Common myeloid progenitor, CD34-positive (primary cell): ENCODE data around the gene MRPS9.

Experiments used
- CTCF ChIA-PET: fragments of 350-600 bp; sonication (Branson Sonifier 250); formaldehyde crosslinking; loops from one replicate; lab custom pipeline; 2021; ENCODE audit warnings: antibody characterized with exemption; lab: Charles Lee
- POLR2A ChIA-PET: fragments of 350-600 bp; sonication (Branson Sonifier 250); formaldehyde crosslinking; loops from one replicate; lab custom pipeline; 2021; ENCODE audit warnings: antibody characterized with exemption; lab: Charles Lee
- DNase-seq, 3 donors: peaks; one replicate each; pipeline versions ENCODE4 v3.0.0 to v3.0.0-alpha.2; 2013
- H3K27ac ChIP-seq, 2 experiments: 1 replicate in 1 of 2; 2 replicates in 1 of 2; pipeline ENCODE4 v1.7.0; 2013; ENCODE audit warnings: inconsistent platforms in 2 of 2, low read length in 2 of 2, mild to moderate bottlenecking in 2 of 2, low read depth in 1 of 2, moderate library complexity in 1 of 2; ENCODE audit not compliant: severe bottlenecking in 2 of 2, insufficient read depth in 1 of 2, poor library complexity in 1 of 2
- H3K27me3 ChIP-seq, 5 experiments: replicated peaks in 2 of 5; 1 replicate in 3 of 5; 2 replicates in 2 of 5; pipeline versions ENCODE4 v1.6.1 to v1.7.0; 2013; ENCODE audit warnings: low read length in 4 of 5, mild to moderate bottlenecking in 2 of 5, moderate library complexity in 2 of 5, inconsistent platforms in 1 of 5; ENCODE audit not compliant: insufficient read depth in 5 of 5, control insufficient read depth in 4 of 5
- H3K36me3 ChIP-seq, 4 experiments: 1 replicate in 2 of 4; 2 replicates in 2 of 4; pipeline versions ENCODE4 v1.6.1 to v1.7.0; 2013; ENCODE audit warnings: low read length in 3 of 4, control low read depth in 1 of 4, mild to moderate bottlenecking in 1 of 4; ENCODE audit not compliant: control insufficient read depth in 4 of 4, insufficient read depth in 4 of 4
- H3K4me1 ChIP-seq, 4 experiments: 1 replicate in 3 of 4; 2 replicates in 1 of 4; pipeline versions ENCODE4 v1.6.1 to v1.7.1; 2013; ENCODE audit warnings: low read length in 3 of 4, mild to moderate bottlenecking in 3 of 4, control low read depth in 1 of 4, inconsistent platforms in 1 of 4, moderate library complexity in 1 of 4; ENCODE audit not compliant: control insufficient read depth in 4 of 4, insufficient read depth in 4 of 4; ENCODE audit errors: control extremely low read depth in 1 of 4
- H3K4me3 ChIP-seq, 7 experiments: 1 replicate in 4 of 7; 2 replicates in 3 of 7; pipeline versions ENCODE4 v1.5.1 to v1.7.0; 2013; ENCODE audit warnings: mild to moderate bottlenecking in 7 of 7, low read length in 6 of 7, moderate library complexity in 6 of 7, inconsistent platforms in 2 of 7, low read depth in 2 of 7, control low read depth in 1 of 7; ENCODE audit not compliant: insufficient read depth in 4 of 7, control insufficient read depth in 1 of 7; ENCODE audit errors: extremely low read depth in 1 of 7
- H3K9me3 ChIP-seq, 5 experiments: 1 replicate in 4 of 5; 2 replicates in 1 of 5; pipeline versions ENCODE4 v1.6.1 to v1.7.1; 2013; ENCODE audit warnings: low read length in 4 of 5, mild to moderate bottlenecking in 2 of 5, inconsistent platforms in 1 of 5, low read depth in 1 of 5, moderate library complexity in 1 of 5; ENCODE audit not compliant: control insufficient read depth in 4 of 5, insufficient read depth in 2 of 5; ENCODE audit errors: control extremely low read depth in 1 of 5
- WGBS: methylation state at CpG from one replicate; pipeline ENCODE4 v1.1.5; 2013; ENCODE audit not compliant: insufficient coverage; 5-methylcytosine and 5-hydroxymethylcytosine counted together

MRPS9 gene

GRCh38 chr2:105039559-105039958 is 1.7 kb downstream of the MRPS9 start:
- POLR2A ChIA-PET: no interaction called here
- Histone ChIP-seq H3K9me3 (no peaks in the 10 kb centered on the region), H3K4me3 (no peak overlapping the region), H3K36me3 (no peaks in the 10 kb centered on the region), H3K4me1 (peaks cover 5 to 13% (median 11%) of the 10 kb centered on the region in 4 experiments), H3K27me3 (no peaks in the 10 kb centered on the region), H3K27ac (no peak overlapping the region)
- CTCF ChIA-PET: no interaction called here
- DNase-seq: no peak

DNA sequence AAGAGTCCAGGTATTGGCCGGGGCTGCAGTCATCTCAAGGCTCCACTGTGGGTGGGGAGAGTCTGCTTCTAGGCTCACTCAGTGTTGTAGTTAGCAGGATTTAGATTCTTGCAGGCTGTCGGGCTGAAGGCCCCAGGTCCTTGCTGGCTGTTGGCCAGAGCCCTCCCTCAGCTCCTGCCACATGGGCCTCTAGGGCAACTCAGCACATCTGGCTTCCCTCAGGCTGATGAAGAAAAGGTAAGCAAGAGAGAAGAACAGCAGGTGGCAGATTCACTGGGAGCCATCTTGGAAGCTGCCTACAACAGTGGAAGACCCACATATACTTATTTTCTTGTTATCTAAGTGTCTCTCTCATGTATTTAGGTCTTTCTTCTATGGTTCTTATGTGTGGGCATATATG is 4.3 kb downstream of the MRPS9 start:
- WGBS: 70% methylated on average over 2 of the region's 2 CpGs
- ChIA-PET POLR2A (no interaction called here), CTCF (interaction anchor here (1.6 kb wide), 1 partner anchor 8 kb away, joined by 4 read pairs; no protein-coding TSS in a partner anchor)
- peak in 2 of 3 donors; percentile 3 to 6 for DNase-seq
- Histone ChIP-seq H3K27me3 (no peaks in the 10 kb centered on the region), H3K4me3 (no peak overlapping the region), H3K27ac (no peak overlapping the region), H3K4me1 (peaks cover 5 to 12% (median 10%) of the 10 kb centered on the region in 4 experiments), H3K9me3 (no peaks in the 10 kb centered on the region), H3K36me3 (peaks cover 0 to 2% (median 0%) of the 10 kb centered on the region in 4 experiments)

GRCh38 chr2:105052773-105053172 is 14.9 kb downstream of the MRPS9 start:
- peaks cover 0 to 32% (median 8%) of the 10 kb centered on the region in 4 experiments for H3K36me3 ChIP-seq
- POLR2A ChIA-PET: interaction anchor here (1.1 kb wide), 1 partner anchor 19 kb away, joined by 3 read pairs; no protein-coding TSS in a partner anchor
- DNase-seq: peak in 1 of 3 donors; percentile 6
- no CpG with 5 or more reads among the region's 1 CpG for WGBS
- H3K27me3 ChIP-seq: no peaks in the 10 kb centered on the region
- H3K27ac ChIP-seq: no peak overlapping the region
- no peaks in the 10 kb centered on the region for H3K4me1 ChIP-seq
- no peak overlapping the region for H3K4me3 ChIP-seq
- CTCF ChIA-PET: no interaction called here
- peaks cover 0 to 21% (median 2%) of the 10 kb centered on the region in 5 experiments for H3K9me3 ChIP-seq

GRCh38 chr2:105055613-105056012 is 17.7 kb downstream of the MRPS9 start:
- no peak overlapping the region for H3K27ac ChIP-seq
- H3K9me3 ChIP-seq: peaks cover 0 to 19% (median 2%) of the 10 kb centered on the region in 5 experiments
- ChIA-PET CTCF (interaction anchor here (1.0 kb wide), 1 partner anchor 12 kb away, joined by 3 read pairs; no protein-coding TSS in a partner anchor), POLR2A (no interaction called here)
- no peaks in the 10 kb centered on the region for H3K27me3 ChIP-seq
- WGBS: no CpG with 5 or more reads among the region's 2 CpGs
- H3K36me3 ChIP-seq: peaks cover 0 to 23% (median 6%) of the 10 kb centered on the region in 4 experiments
- no peak overlapping the region for H3K4me3 ChIP-seq
- H3K4me1 ChIP-seq: no peaks in the 10 kb centered on the region
- peak in 2 of 3 donors; percentile 13 to 46 for DNase-seq

GRCh38 chr2:105056245-105056644 is 18.4 kb downstream of the MRPS9 start:
- Histone ChIP-seq H3K4me3 (no peak overlapping the region), H3K4me1 (no peaks in the 10 kb centered on the region), H3K27ac (no peak overlapping the region), H3K27me3 (no peaks in the 10 kb centered on the region), H3K36me3 (peaks cover 0 to 19% (median 4%) of the 10 kb centered on the region in 4 experiments), H3K9me3 (peaks cover 0 to 13% (median 2%) of the 10 kb centered on the region in 5 experiments)
- no CpG with 5 or more reads among the region's 3 CpGs for WGBS
- ChIA-PET POLR2A (no interaction called here), CTCF (interaction anchor here (1.0 kb wide), 1 partner anchor 13 kb away, joined by 3 read pairs; no protein-coding TSS in a partner anchor)
- DNase-seq: no peak

- peaks cover 0 to 18% (median 4%) of the 10 kb centered on the region in 4 experiments for H3K36me3 ChIP-seq
- H3K4me3 ChIP-seq: no peak overlapping the region
- H3K4me1 ChIP-seq: no peaks in the 10 kb centered on the region
- ChIA-PET POLR2A (no interaction called here), CTCF (interaction anchor here (0.6 kb wide), 1 partner anchor 183 kb away, joined by 3 read pairs; no protein-coding TSS in a partner anchor)
- H3K9me3 ChIP-seq: peaks cover 0 to 9% (median 2%) of the 10 kb centered on the region in 5 experiments
- no CpG with 5 or more reads among the region's 1 CpG for WGBS
- no peak overlapping the region for H3K27ac ChIP-seq
- no peaks in the 10 kb centered on the region for H3K27me3 ChIP-seq
- no peak for DNase-seq
Measured at GRCh38 chr2:105057005-105057404, 19.1 kb downstream of the MRPS9 start.

DNA sequence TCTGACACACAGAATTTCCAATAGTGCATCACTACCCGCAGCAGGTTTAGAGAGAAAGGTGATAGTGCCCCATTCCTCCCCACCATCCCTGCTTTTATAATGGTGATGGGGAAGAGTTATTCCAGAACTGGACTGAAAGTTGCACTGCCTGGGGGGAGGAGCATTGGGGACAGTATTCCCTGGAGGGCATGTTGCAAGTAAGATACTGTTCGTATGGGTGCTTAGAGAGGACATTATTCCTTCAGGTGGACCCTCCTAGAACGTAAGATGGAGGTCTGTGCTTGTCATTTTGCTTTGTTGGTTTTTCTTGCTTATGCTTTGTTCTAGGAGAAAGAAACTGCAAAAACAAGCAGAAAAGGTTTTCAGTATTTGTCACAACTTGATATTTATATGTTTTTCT is 23.7 kb downstream of the MRPS9 start:
- DNase-seq: no peak
- no peaks in the 10 kb centered on the region for H3K4me1 ChIP-seq
- peaks cover 0 to 6% (median 2%) of the 10 kb centered on the region in 4 experiments for H3K36me3 ChIP-seq
- H3K4me3 ChIP-seq: no peak overlapping the region
- WGBS: 93% methylated on average over 2 of the region's 3 CpGs
- no peak overlapping the region for H3K27ac ChIP-seq
- CTCF ChIA-PET: no interaction called here
- H3K9me3 ChIP-seq: no peaks in the 10 kb centered on the region
- POLR2A ChIA-PET: no interaction called here
- no peaks in the 10 kb centered on the region for H3K27me3 ChIP-seq
